HG02981 (cell line): ENCODE results near the gene CDKAL1.
"Not testable (repeated sequence)": the region's sequence is repeated elsewhere in the genome, so short reads cannot be mapped to it uniquely, and the experiment has no call there.

Experiments
- ATAC-seq: cut with Tn5 transposase; IDR thresholded peaks from one replicate; pipeline ENCODE4 v1.9.1; 2021; ENCODE audit warnings: mild to moderate bottlenecking, moderate library complexity; ENCODE audit not compliant: unreplicated experiment

CDKAL1 gene

DNA sequence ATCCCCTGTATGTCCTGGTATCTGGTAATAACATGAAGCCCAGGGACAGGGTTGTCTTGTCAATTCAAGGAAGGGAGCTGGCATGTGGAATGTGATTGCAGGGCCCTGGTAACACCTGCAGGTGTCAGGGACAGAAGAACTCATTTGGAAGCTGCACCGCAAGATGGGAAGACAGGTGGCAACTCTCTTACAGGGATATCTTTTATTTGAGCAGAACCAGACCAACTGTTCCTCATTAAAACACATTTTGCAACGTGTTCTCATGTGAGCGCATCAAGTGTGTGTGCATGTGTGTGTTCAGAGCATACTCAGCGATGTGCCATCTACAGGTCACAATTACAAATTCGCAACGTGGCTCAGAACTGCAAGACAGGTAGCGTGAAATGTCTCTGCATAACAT, 688.4 kb downstream of the CDKAL1 start:
- ATAC-seq: no peak

- ATAC-seq: no peak
These were observed 691.7 kb downstream of the CDKAL1 start for GRCh38 chr6:21225912-21226311.

- ATAC-seq: no peak
These were observed 693.2 kb downstream of the CDKAL1 start for GRCh38 chr6:21227486-21227885.

DNA sequence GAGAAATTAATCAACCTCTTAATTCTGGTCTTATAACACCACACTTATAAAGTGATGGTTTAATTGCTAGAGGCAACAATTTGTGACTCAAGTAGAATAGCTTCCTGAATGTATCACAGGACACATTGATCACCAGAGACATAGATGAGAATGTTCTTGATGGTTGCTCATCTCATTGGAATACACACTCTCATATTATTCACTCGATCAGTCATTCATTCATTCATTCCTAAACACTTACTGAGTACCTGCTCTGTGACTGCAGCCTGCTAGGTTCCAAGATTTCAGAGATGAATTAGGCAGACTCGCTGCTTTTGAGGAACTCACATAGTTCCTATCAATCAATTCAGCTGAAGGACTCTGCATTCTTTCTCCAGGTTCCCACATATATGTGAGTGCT, 694.2 kb downstream of the CDKAL1 start:
- ATAC-seq: no peak

DNA sequence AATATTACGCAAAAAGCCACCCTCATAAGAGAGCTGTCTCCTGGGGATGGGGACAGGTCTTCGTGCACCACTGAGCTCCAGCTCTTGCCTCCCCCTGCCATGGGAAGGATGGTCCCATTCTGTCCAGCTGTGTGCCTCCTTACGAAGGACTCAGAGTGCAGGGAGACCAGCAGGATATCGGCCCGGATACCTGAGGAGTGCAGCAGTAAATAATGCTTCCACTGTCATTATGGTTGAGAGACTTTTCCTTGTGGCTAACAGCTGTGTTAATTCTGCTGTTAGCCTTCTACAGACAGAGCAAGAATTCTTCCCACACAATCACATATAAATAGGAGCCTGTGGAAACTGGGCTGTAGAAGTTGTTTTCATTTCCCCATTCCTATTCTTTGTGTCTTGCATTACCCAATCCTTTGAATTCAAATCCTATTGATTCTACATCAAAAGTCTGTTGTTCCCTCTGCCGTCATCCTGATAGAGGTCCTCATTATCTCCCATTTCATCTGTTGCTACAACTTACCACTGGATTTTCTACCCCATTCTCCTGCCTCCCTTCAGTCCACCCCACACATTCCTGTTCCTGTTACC, 694.7 kb downstream of the CDKAL1 start:
- ATAC-seq: no peak

DNA sequence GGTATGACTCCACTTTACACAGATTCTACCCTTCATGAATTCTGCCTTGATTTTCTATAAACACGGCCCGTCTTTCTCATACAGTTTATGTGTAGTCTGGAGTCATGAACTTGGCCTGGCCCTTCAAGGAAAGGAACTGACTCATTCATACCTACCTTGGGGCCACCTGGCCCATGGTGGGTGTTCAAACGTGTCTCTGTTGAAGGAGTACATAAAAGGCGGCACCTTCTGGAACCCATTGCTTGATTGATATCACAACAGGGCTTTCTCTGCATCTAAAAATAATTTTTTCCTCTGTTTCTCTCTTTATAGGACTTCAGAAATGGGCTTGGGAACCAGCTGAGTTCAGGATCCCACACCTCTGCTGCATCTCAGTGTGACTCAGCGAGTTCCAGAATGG, 696.3 kb downstream of the CDKAL1 start:
- no peak for ATAC-seq

- ATAC-seq: no peak
These were observed 700.9 kb downstream of the CDKAL1 start for GRCh38 chr6:21235162-21235561.

DNA sequence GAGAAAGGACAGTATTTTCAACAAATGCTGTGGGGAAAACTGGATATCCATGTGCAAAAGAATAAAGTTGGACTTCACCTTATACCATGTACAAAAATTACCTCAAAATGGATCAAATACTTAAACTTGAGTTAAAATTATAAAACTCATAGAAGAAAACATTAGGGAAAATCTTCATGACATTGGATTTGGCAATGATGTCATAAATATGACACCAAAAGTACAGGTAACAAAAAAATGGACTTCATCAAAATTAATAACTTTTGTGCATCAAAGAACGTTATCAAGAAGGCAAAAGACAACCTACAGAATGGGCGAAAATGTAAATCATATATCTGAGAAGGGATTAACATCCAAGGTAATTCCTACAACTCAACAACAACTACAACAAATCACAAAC, 704.0 kb downstream of the CDKAL1 start:
- no peak for ATAC-seq

DNA sequence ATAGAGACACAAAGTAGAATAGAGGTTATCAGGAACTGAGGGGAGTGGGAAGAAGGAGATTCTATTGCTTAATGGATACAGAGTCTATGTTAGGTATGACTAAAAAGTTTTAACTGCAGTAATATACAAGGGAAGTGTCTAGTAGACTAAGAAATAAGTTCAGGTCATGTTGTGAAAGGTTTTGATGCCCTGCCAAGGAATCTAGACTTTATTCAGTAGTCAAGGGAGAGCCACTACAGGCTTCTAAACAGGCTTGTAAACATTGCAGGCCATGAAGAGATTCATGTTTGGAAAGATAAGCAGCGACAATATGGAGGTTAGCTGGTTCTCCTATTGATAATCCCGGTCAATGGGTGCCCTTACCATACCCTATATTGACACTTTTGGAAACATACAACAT, 706.5 kb downstream of the CDKAL1 start:
- ATAC-seq: no peak

DNA sequence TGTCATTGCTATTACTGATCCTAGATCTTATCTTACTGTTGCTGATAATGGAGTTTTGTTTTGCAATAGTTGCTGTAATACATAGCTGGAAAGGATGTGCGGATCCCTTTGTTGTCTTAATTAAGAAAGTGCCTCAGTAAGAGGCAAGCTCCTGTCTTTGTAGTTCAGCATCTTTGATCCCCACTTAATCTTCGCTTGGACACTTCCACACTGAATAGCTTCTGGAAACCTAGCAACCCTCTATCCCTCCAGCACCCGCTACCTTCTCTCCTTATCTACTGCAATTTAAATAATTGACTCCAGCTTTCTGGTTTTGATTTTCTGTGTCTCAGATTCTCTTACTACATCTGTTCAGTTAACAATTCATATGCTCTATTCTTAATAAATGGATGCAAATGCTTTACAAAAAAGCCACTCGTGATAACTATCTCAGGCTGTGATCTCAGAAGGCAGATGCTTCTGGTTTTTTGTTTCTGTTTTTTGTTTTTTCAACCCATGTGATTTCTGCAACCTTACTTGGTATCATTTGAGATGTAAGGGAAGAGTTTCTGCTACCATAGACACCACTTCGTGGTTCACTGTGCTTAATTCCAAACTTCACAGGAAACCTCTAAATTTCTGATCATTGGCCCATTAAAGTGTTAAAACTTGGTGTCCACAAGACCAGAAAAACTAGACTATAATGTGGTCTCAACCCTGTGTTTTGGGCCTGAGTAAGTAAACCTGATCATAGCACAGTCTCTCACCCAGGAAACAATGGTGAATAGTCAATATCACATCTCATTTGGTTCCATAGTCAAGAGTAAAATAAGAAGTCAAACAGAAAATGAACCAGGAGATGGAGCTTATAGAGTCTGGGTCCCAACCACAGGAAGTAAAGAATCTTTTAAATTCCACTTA, 707.2 kb downstream of the CDKAL1 start:
- no peak for ATAC-seq

DNA sequence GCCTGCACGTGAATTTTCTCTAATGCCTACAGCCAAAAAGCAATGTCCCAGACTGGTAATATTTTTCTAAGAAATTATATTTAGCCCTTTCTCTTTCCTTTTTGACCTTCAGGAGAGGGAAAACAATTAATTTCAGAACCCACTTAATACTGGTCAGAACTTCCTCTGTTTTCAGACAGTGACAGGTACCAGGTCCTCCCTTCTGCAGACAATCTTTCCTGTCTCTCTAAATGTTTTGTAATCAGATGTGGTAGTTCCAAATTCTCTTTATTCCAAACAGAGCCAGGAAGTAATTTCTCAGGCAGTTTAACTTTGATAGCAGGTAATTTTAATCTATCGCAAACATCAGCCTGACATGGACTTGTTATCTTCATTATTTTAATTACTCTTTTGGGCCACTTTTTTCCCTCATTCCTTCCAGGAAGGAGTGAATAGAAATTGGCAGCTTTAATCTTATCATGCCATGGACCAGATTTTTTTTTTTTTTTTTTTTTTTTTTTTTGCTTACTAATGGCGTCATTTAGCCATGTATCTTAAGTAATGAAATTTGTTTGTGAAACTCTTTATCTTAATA, 710.7 kb downstream of the CDKAL1 start:
- no peak for ATAC-seq

DNA sequence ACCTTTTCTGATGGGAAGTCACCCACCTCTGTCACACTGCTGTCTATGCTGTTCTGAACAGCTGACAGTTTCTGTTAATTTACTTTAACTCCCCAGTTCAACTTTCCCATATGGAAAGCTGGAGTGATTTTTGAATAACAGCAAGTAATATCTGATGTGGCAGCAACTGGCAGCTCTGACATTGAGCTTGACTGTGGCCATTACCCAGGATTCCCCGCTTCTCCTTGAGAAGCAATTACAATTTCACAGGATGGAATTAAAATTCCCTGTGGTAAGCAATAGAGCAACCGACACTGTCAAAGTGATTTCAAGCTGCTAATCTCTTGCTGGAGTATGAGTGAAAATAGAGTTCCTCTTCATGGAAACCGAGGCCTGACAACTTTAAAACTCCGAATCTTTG, 711.2 kb downstream of the CDKAL1 start:
- no peak for ATAC-seq

DNA sequence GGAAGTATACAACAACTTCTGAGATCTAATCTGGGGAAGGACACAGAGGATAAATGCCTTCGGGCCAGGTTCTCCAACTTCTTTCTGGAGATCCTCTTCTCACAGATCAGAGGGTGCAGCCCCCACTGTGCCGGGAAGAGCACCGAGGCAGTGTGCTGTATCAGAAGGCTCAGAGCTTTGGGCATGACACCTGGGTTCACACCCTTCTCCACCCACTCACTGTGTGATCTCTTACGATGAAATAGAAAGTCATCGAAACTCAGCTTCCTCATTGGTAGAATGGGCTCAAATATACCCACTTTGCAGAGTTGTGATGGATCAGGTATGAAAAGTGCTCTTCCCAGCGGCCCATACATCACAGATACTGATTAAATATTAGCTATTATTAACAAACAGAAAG, 711.8 kb downstream of the CDKAL1 start:
- ATAC-seq: no peak

DNA sequence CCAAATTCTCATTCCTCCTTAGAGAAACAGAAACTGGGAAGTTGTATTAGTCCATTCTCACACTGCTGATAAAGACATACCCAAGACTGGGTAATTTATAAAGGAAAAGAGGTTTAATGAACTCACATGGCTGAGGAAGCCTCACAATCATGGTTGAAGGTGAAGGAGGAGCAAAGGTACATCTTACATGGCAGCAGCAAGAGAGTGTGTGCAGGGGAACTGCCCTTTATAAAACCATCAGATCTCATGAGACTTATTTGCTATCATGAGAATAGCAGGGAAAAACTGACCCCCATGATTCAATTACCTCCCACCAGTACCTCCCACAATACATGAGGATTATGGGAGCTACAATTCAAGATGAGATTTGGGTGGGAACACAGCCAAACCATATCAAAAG, 720.2 kb downstream of the CDKAL1 start:
- not testable (repeated sequence) for ATAC-seq

GRCh38 chr6:21256197-21256596, 721.9 kb downstream of the CDKAL1 start:
- no peak for ATAC-seq

DNA sequence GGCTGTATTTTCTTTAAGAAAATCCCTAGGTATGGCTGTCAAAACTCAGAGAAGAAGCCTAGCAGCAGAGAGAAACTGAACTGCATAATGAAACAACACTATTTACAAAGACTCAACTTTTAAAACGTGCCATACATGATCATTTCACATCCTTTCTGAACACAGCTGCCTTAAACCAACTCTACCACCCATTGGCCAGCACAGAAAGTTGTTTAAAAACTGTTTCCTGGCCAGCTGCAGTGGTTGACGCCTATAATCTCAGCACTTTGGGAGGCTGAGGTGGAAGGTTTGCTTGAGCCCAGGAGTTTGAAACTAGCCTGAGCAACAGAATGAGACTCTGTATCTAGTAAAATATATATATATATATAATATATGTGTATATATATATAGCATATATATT, 722.9 kb downstream of the CDKAL1 start:
- ATAC-seq: no peak

DNA sequence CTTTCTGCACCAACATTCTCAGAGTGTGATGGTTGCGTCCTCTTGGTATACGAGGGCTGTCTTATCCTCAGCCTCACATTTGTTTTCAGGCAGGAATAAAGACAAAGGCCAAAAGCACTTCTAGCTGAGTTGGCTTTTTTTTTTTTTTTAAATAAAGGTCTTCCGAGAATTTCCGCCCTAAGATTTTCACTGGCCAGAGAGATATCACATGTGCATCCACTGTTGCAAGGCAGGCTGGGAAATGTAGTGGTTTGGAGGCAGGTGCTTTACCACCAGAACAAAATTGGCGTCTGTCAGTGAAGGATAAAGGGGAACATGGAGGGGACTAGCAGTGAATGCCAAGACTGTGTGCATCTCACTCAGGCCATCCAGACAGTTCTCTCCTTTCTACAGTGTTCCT, 724.4 kb downstream of the CDKAL1 start:
- ATAC-seq: no peak

GRCh38 chr6:21259660-21260059, 725.4 kb downstream of the CDKAL1 start:
- no peak for ATAC-seq

GRCh38 chr6:21262504-21262903, 728.2 kb downstream of the CDKAL1 start:
- ATAC-seq: no peak

DNA sequence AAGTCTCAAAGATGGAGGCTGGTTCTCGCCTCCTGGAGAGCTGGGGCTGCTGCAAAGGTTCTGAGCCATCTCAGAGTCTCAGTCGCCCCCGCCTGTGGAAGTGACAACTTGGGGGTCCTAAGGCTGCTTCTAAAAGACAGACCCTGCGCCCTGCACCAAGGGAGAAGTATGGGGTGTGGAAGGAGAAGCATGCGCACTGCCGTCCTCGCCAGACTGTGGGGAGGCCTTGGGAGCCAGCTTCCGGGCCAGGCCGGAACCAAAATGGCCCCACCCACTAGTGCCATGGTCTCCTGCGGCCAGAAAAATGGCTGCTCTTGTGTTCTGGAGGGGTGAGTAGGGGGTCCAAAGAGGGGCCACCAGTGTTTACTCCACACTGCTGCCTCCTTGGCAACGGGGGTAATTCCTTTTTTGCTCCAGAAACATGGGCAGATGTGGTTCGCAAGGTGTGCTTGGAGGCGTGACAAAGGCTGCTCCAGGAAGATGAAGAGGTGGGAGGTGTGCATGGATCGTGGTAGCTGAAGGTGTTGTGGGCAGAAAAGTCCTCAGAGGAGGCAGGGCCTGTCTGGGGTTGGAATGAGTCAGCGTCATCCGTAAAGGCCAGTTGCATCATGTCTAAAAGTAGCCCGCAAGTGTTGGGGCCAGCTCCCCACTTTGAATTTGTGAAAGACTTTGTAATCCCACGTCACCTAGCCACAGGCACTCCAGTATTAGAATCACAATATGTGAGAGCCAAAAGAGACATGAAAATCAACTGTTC, 729.5 kb downstream of the CDKAL1 start:
- ATAC-seq: peak; percentile 56

DNA sequence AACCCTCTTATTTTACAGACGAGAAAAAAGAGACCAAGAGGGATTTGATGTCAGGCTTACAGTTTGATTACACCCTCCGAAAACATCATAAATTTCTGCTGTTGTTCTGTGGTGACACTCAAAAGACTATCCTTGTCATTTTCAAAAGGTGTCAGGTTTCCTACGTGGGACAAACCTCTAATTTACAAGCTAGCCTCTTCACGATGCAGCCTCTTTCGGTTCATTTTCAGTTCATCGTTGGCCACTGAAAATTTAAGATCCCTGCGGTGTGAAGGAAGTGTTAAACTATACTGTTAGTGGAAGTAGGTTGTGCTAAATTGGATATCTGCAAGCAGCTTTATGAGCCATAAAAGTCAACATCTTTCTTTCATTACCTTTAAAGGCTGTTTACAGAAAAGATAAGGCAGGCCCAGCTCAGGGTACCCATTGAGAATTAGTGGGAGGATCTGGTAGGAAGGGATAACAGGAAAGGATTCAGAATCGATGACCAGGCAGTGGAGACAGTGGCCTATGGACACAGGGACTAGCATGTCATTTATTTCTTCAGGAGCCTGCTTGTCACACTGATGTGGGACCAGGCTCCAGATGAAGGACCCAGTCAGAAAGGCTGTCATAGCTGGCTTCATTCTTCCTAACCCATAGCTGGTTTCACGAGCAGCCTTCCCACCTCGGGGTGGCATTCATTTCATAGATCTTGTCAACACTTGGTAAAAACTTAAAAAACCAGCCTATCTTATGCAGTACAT, 730.2 kb downstream of the CDKAL1 start:
- ATAC-seq: no peak
